Measurements from ENCODE around the gene KLHDC2.
"Not testable (repeated sequence)": the region's sequence is repeated elsewhere in the genome, so short reads cannot be mapped to it uniquely, and the experiment has no call there.

KLHDC2 gene

DNA sequence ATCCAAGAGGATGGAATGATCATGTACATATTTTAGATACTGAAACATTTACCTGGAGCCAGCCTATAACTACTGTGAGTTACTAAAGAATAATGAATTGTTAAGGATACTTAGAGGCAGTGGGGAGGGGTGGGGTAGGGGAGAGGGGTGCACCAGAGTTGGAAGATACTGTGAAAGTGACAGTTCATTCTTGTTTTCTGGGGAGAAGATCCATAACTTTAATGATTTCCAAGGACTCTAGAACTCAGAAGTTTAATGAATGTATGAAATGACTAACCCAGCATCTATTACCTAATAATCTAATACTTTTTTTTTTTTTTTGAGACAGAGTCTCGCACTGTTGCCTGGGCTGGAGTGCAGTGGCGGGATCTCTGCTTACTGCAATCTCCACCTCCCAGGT lies 10.5 kb downstream of the KLHDC2 start:
- DNase-seq (ENCODE audit: insufficient read length, low spot score) (no peak), FAIRE-seq (no peak)

DNA sequence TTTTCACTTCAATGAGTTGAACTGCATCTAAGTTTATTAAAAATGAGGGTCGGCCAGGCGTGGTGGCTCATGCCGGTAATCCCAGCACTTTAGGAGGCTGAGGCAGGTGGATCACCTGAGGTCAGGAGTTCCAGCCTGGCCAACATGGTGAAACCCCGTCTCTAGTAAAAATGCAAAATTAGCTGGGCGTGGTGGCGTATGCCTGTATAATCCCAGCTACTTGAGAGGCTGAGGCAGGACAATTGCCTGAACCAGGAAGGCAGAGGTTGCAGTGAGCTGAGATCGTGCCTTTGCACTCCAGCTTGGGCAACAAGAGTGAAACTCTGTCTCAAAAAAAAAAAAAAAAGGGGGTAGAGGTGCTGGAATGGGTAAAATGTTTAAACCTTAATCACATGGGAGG lies 13.1 kb downstream of the KLHDC2 start:
- DNase-seq (ENCODE audit: insufficient read length, low spot score), result not testable (repeated sequence)

DNA sequence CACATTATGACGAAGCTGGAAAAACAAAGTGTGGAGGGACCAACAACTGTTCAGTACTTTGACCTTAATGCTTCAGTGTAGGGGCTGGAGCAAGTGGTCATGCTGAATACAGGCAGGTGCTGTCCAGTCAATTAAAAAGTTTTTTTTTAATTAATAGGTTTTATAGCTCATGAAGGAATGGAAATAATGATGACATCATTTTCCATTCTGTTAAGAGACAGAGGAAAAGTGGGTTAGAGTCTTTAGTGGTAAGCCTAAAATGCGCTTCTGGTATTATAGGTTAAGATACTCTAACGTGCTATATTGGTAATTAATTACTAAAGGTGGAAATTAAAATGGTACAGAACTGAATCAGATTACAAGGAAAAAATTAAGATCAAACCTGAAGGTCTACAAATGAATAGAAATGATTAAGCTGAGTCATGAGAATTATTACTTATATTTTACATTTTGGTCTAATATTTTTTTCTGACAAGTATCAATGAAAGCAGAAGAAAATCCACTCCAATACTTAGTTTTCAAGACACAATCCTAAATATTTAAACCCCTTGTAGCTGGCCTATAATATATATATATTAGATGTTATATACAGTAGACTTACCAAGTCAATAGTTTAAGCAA lies 15.6 kb downstream of the KLHDC2 start:
- no peak for FAIRE-seq
- no peak for DNase-seq (ENCODE audit: insufficient read length, low spot score)

More for the DNA sequence above, 13.1 kb downstream of the KLHDC2 start:
- FAIRE-seq, result not testable (repeated sequence)

DNA sequence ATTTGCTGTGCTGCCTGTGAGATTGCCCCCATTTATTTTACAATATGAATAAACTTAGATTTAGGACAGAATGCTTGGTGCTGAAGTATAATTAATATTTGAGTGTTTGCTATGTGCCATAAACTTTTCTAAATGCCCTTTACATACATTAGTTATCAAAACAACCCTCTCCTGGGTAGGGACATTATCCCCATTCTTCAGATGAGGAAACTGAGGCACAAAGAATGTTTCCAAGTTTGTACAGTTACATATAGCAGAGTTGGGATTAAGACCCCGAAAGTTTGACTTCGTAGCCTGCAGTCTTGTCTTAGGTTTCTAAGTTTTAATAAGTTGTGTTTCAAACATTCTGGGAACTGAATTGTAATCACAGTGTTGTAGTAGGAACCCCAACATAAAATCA lies 18.4 kb downstream of the KLHDC2 start:
- DNase-seq (ENCODE audit: insufficient read length, low spot score) (no peak), FAIRE-seq (peak; percentile 47)

DNA sequence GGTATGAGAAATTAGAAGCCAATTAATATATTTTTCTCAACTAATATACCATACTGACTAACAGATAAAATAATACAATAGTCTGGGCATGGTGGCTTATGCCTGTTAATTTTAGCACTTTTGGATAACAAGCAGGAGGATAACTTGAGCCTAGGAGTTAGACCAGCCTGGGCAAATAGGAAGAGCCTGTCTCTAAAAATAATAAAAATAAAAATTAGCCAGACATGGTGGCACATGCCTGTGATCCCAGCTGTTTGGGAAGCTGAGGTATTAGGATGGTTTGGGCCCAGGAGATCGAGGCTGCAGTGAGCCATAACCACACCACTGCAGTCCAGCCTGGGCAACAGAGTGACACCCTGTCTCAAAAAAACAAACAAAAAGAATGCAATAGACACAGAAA lies 24.7 kb downstream of the KLHDC2 start:
- FAIRE-seq, result no peak
- no peak for DNase-seq (ENCODE audit: insufficient read length, low spot score)

DNA sequence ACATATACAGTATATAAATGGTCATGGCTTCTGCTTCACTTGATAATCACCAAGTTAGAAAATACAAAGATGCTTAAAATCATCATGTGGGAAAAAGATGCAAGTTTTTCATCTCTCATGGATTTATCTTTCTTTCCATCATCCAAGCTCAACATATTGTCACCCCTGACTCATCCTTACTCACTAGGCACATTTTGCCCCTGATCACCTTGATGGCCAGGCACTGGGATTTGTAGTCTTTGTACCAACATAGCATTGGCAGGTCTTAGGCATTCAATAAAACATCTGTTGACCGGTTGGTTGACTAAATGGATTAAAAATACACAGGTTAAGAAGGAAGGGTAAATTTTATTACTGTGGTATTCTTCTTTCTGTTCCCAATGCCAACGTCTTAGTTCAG lies 28.1 kb downstream of the KLHDC2 start:
- FAIRE-seq (no peak), DNase-seq (ENCODE audit: insufficient read length, low spot score) (no peak)

DNA sequence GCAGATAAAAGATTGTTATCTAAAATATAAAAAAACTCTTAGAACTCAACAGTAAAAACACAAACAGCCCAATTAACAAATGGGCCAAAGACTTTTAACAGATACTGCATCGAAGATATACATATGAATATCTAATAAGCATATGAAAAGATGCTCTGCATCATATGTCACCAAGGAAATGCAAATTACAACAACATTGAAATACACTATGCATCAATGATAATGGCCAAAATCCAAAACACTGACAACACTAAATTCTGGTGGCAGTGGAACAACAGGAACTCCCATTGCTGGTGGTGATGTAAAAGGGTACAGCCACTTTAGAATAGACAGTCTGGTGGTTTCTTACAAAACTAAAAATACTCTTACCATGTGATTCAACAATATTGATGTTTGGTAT lies 40.8 kb downstream of the KLHDC2 start:
- DNase-seq (ENCODE audit: insufficient read length, low spot score) (no peak), FAIRE-seq (no peak)

DNA sequence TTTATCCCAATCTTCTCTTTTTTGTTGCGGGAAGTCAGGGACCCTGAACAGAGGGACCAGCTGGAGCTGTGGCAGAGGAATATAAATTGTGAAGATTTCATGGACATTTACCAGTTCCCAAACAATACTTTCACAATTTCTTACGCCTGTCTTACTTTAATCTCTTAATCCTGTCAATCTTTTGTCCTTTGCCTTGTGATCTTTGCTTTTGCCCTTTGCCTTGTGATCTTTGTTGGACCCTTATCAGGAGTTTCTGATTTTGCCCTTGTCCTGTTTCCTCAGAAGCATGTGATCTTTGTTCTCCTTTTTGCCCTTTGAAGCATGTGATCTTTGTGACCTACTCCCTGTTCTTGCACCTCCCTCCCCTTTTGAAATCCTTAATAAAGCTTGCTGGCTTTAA lies 48.2 kb downstream of the KLHDC2 start:
- FAIRE-seq; DNase-seq (ENCODE audit: insufficient read length, low spot score): not testable (repeated sequence)

DNA sequence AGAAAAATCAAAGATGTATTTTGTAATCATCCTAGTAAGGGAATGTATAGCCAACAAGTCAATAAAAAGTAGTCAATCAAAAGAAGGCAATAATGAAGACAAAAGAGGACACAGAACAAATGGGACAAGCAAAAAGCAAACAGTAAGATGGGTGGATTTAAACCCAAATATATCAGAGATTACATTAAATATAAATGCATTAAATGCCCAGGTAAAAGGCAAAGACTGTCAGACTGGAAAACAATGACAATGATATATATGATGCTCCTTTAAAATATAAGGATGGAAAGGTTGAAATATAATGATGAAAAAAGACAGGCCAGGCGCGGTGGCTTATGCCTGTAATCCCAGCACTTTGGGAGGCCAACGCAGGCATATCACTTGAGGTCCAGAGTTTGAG lies 48.9 kb downstream of the KLHDC2 start:
- DNase-seq (ENCODE audit: insufficient read length, low spot score) (no peak), FAIRE-seq (no peak)

DNA sequence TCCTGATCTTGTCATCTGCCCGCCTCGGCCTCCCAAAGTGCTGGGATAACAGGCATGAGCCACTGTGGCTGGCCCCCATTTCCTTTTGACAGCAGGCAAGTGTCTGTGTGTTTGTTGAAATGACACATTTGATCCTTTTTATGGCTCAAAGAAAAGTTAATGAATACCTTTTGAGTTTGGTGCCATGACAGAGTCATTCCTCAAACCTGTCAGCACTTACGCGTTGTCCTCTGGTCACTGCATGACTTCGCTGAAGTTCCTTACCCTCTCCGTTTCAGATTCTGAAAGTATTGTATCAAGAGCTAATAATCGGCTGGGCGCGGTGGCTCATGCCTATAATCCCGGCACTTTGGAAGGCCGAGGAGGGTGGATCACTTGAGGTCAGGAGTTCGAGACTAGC lies 52.2 kb downstream of the KLHDC2 start:
- DNase-seq (ENCODE audit: insufficient read length, low spot score), result no peak

DNA sequence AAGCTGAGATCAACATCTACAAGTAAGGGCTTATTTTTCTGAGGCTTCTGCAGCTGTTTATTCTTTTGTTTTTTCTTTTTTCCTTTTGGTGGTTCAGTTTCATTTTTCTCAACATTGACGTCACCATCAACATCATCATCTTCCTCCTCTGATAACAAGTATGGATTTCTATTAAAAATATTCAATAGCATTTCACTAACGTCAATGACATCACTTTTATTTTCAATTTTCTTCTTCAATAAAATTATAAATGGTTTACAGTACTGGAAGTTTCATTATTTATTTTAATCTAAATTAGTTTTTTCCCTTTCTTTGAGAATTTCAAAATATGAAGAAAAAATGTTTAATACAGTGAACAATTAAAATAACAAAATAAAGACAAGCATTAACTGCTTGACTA lies 60.7 kb downstream of the KLHDC2 start:
- no peak for DNase-seq (ENCODE audit: insufficient read length, low spot score)
- FAIRE-seq, result no peak

More for the DNA sequence above, 52.2 kb downstream of the KLHDC2 start:
- no peak for FAIRE-seq

Data from GM19239 (cell line).